GM12864 (cell line): ENCODE results near the gene POLR1A.

ENCODE experiments used
- DNase-seq: peaks from one replicate; pipeline ENCODE4 v3.0.0-alpha.2; 2011; ENCODE audit warnings: low read depth
- H3K4me3 ChIP-seq: 2 replicates; pipeline ENCODE4 v1.5.1; 2011; ENCODE audit warnings: mild to moderate bottlenecking, low read depth, low read length, control low read depth
- CTCF ChIP-seq: IDR thresholded peaks from 2 replicates; pipeline ENCODE4 v1.5.1; 2011; ENCODE audit warnings: low read depth, mild to moderate bottlenecking, moderate library complexity, low read length, control low read depth, inconsistent platforms; ENCODE audit errors: missing control alignments

Gene POLR1A

DNA sequence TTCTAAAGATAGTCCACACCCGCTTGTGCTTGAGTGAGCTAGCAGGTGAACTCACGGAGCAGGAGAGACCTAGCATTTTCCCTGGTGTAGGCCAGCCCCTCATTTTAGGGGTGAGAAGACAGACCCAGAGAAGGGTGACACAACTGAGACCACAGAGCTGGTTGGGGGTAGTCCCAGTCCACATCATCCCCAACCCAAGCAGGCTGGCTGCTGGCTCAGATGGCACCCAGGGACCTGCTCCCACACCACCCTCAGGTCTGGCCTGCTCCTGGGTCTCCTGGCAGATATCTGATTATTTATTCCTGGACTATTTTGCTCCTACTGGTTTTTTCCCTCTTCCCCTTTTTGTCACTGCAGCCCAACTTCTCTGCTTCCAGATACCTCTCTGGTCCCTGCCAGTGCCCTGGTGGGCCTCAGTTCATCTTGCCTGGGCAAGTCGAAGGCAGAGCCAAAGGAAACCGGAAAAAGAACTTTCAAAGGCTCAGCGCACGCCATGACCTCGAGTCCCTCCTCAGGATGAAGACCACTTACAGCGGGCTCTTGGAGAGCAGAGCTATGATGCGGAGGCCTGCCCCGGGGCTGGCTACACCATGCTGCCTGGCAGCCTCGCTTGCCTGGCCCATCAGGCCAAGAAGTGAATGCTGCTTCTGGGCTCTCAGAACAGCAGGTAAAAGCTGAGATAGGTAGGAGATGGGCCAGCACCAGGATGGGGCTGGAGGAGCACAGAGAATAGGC is 72.7 kb downstream of the POLR1A start:
- DNase-seq, result no peak
- no peak for TF ChIP-seq CTCF
- H3K4me3 ChIP-seq, result no peak overlapping the region

DNA sequence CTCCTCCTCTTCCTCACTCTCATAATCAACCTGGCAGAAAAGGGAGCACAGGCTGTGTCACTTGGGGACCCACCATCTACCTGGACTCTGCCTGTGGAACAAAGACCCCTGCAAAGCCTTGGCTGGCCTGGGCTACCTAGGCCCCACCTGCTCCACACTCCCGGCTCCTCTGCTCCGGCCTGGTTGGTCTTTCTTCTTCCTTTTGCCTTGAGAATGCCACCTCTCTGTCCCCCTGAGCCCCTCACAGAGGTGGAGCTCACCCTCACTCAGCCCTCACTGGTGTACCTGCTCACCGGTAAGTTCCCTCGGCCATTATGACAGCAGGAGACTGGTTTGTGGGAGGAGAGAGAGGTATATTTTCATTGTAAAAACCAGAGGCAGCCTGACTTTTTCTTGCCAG is 74.1 kb downstream of the POLR1A start:
- no peak overlapping the region for H3K4me3 ChIP-seq
- no peak for TF ChIP-seq CTCF

GRCh38 chr2:86031151-86031550 is 74.5 kb downstream of the POLR1A start:
- no peak for TF ChIP-seq CTCF
- no peak overlapping the region for H3K4me3 ChIP-seq
- DNase-seq, result no peak

More for the DNA sequence above, 74.1 kb downstream of the POLR1A start:
- DNase-seq, result no peak

GRCh38 chr2:86029873-86030272 is 75.8 kb downstream of the POLR1A start:
- no peak overlapping the region for H3K4me3 ChIP-seq
- no peak for TF ChIP-seq CTCF
- no peak for DNase-seq

DNA sequence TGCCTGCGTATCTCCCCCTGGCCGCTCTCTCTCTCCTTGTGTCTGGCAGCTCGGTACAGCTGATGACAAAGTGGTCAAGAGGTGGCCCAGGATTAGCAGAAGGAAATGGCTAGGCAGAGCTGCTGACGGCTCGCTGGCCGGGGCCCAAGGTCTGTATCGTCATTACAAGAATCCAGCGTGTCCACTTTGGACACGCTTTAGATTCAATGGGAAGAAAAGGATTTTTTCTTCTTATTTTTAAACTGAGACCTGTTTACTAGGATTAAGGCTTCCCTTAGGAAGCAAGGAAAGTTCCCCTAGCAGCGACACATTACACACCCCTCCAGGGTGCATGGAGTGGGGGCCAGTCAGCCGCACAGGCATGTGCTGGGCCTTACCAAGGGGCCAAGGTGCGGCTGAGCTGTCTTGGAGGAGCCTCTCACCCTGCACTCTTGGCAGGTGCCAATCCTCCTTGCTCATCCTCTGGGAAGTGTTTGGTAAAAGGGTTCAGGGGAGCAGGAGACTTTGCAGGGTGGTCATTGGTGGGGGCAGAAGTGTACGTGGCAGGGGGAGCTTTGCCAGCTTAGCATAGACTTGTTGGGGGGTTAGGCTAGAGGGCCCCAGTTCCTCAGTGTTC is 76.8 kb downstream of the POLR1A start:
- no peak for DNase-seq
- TF ChIP-seq CTCF, result no peak
- H3K4me3 ChIP-seq, result no peak overlapping the region

DNA sequence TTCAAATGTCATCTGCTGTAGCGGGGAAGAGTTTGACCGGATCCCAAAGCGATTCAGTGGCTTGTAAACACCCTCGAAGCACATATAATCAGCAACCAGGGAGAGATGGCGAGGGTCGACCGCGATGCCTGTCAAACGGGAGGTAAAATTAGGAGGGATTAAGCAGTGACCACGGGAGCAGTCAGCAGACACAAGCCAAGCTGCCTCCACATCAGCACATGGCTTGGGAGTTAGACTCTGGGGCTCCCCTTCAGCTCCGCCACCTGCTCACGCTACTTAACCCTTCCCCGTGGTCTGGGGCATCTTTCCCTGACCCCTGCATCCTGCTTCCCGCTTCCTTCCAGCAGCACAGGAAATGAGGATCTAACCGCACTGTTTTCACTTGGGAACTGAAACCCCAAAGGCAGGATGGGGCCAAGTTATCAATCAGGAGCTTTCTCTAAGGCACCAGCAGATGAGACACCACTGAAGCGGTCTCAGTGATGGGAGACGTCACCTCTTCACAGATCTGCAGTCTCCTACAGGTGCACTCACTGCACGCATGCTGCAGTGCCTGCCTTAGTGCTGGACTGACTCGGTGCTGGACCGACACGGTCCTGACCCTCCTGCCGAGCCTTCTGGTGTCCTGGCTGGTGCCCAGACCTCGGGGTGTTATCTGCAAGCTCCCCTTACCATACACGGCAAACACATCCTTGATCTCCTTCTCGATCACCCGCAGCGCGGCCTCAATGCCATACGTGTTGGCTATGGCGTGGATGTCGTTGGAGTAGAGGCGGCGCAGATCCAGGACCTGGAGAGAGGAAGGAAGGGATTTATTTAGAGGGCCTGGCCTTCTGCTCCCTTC is 77.5 kb downstream of the POLR1A start:
- H3K4me3 ChIP-seq, result no peak overlapping the region
- no peak for DNase-seq
- no peak for TF ChIP-seq CTCF
